OCI-LY3 (cell line): ENCODE data around the gene FMNL1.
A peak's percentile ranks its signal among the peaks of the same experiment; 100 is the strongest.

ENCODE experiments used
- CTCF ChIP-seq: fragments of 200-600, 300-600 bp; sonication (generic); IDR thresholded peaks from 2 replicates; pipeline ENCODE4 v1.5.1; 2014; ENCODE audit warnings: antibody characterized with exemption, low read length, low read depth
- EZH2phosphoT487 ChIP-seq: fragments of 200-600 bp; shearing (Covaris generic); IDR thresholded peaks from 2 replicates; pipeline ENCODE4 v1.6.1; 2018; ENCODE audit warnings: antibody characterized with exemption, mixed run types, low read depth

- peak; percentile 70 for TF ChIP-seq CTCF
- no peak for TF ChIP-seq EZH2phosphoT487
Observed at GRCh38 chr17:45235416-45236281, 14.0 kb downstream of the FMNL1 start.
